Brain microvascular endothelial cell (primary cell): ENCODE measurements around the gene NAA10.

Experiments
- DNase-seq: peaks from one replicate; pipeline ENCODE4 v3.0.0-alpha.2; 2020
- H3K27ac ChIP-seq: fragments of 250-450 bp; sonication (Bioruptor Pico); 2 replicates; pipeline ENCODE4 v1.5.1; 2020; ENCODE audit warnings: mild to moderate bottlenecking, moderate library complexity
- H3K27me3 ChIP-seq: fragments of 250-450 bp; sonication (Bioruptor Pico); replicated peaks from 2 replicates; pipeline ENCODE4 v1.5.1; 2020; ENCODE audit warnings: mild to moderate bottlenecking
- H3K36me3 ChIP-seq: fragments of 250-450 bp; sonication (Bioruptor Pico); replicated peaks from 2 replicates; pipeline ENCODE4 v1.5.1; 2020; ENCODE audit warnings: mild to moderate bottlenecking
- H3K4me3 ChIP-seq: 2 replicates; pipeline ENCODE4 v1.5.1; 2011; ENCODE audit warnings: low read depth, mild to moderate bottlenecking, control low read depth, low read length, moderate library complexity
- CTCF ChIP-seq: IDR thresholded peaks from 2 replicates; pipeline ENCODE4 v1.5.1; 2011; ENCODE audit warnings: low read depth, mild to moderate bottlenecking, moderate library complexity, low read length, control low read depth, inconsistent platforms; ENCODE audit errors: missing control alignments
- in situ Hi-C: cut with HindIII; loops from 2 replicates; pipeline ENCODE4 v1.10.0; 2017; ENCODE audit warnings: low sequenced_read_pairs, low pct_ligation_motif_present

NAA10 gene

GRCh38 chrX:153917869-153918268 is 17.0 kb downstream of the NAA10 start:
- in situ Hi-C loops, result no loop called here
- Histone ChIP-seq H3K36me3 (no peaks in the 10 kb centered on the region), H3K27me3 (no peaks in the 10 kb centered on the region), H3K4me3 (no peak overlapping the region), H3K27ac (no peak overlapping the region)
- TF ChIP-seq CTCF, result no peak
- no peak for DNase-seq

- Histone ChIP-seq H3K27me3 (no peaks in the 10 kb centered on the region), H3K27ac (no peak overlapping the region), H3K4me3 (no peak overlapping the region), H3K36me3 (no peaks in the 10 kb centered on the region)
- no peak for DNase-seq
- no peak for TF ChIP-seq CTCF
- in situ Hi-C loops, result no loop called here
Measured at GRCh38 chrX:153913701-153914100, 21.1 kb downstream of the NAA10 start.

DNA sequence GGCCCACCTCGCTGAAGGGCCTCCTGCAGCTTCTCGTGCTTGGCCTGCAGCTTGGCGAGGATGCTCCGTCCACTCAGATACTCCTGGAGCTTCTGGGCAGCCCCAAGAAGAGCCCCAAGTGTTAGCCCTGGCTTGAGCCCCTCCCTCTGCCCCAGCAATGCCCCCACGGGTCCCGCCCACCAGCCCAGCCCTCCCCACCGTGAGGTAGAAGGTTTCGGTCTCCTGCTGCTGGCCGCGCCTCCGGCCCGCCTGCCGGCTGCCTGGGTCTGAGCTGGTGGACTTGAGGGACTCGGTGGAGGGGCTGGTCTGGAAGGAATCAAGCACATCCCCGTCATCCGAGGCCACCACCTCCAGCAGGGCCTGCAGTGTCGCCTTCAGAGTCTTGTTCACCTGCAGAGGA is 21.6 kb downstream of the NAA10 start:
- DNase-seq, result no peak
- Histone ChIP-seq H3K27me3 (no peaks in the 10 kb centered on the region), H3K4me3 (no peak overlapping the region), H3K27ac (no peak overlapping the region), H3K36me3 (no peaks in the 10 kb centered on the region)
- no peak for TF ChIP-seq CTCF
- in situ Hi-C loops, result no loop called here

GRCh38 chrX:153911798-153912197 is 23.0 kb downstream of the NAA10 start:
- Histone ChIP-seq H3K4me3 (no peak overlapping the region), H3K27ac (no peak overlapping the region), H3K36me3 (no peaks in the 10 kb centered on the region), H3K27me3 (no peaks in the 10 kb centered on the region)
- no peak for TF ChIP-seq CTCF
- in situ Hi-C loops, result no loop called here
- DNase-seq, result no peak

GRCh38 chrX:153910446-153910845 is 24.4 kb downstream of the NAA10 start:
- H3K27ac ChIP-seq, result no peak overlapping the region
- H3K27me3 ChIP-seq, result no peaks in the 10 kb centered on the region
- no peak for DNase-seq
- no peak for TF ChIP-seq CTCF
- in situ Hi-C loops, result no loop called here
- no peaks in the 10 kb centered on the region for H3K36me3 ChIP-seq
- H3K4me3 ChIP-seq, result no peak overlapping the region

DNA sequence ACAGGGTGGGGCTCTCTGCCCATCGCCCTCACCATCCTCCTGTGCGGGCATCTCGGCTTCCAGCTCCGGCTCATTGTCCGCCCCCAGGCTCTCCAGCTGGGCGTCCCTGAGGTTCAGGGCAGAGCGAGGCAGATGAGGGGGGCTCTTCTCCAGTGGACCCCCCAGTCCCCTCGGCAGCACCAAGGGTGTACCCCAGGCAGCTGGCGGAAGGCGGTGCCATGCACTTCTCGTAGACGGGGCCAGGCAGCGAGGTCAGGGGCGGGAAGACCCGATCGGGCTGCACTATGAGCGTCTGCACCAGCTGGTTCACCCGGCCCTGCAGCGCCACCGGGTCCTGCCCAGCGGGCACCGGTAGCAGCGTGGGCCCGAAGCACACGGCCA is 24.9 kb downstream of the NAA10 start:
- Histone ChIP-seq H3K27ac (no peak overlapping the region), H3K4me3 (no peak overlapping the region), H3K27me3 (no peaks in the 10 kb centered on the region), H3K36me3 (no peaks in the 10 kb centered on the region)
- no peak for DNase-seq
- in situ Hi-C loops, result no loop called here
- TF ChIP-seq CTCF, result no peak
